Measurements from ENCODE around the gene RGS11.
A peak's percentile ranks its signal among the peaks of the same experiment; 100 is the strongest.

RGS11 gene

GRCh38 chr16:287981-288920 lies 12.5 kb upstream of the RGS11 start:
- Histone ChIP-seq H3K36me3 (ENCODE audit: insufficient read depth, low read length) (no peaks in the 10 kb centered on the region; the same call in 1 of the 2 replicates), H3K9ac (ENCODE audit: low read depth, low read length) (no peak overlapping the region), H3K9me3 (ENCODE audit: control insufficient read depth, insufficient read depth, low read length) (no peaks in the 10 kb centered on the region), H3K4me1 (ENCODE audit: insufficient read depth, low read length) (no peaks in the 10 kb centered on the region)

GRCh38 chr16:287298-287811 lies 11.6 kb upstream of the RGS11 start:
- H3K9me3 ChIP-seq (ENCODE audit: control insufficient read depth, insufficient read depth, low read length) = no peaks in the 10 kb centered on the region
- H3K9ac ChIP-seq (ENCODE audit: low read depth, low read length) = no peak overlapping the region
- no peaks in the 10 kb centered on the region; the same call in 1 of the 2 replicates for H3K36me3 ChIP-seq (ENCODE audit: insufficient read depth, low read length)
- no peaks in the 10 kb centered on the region for H3K4me1 ChIP-seq (ENCODE audit: insufficient read depth, low read length)

DNA sequence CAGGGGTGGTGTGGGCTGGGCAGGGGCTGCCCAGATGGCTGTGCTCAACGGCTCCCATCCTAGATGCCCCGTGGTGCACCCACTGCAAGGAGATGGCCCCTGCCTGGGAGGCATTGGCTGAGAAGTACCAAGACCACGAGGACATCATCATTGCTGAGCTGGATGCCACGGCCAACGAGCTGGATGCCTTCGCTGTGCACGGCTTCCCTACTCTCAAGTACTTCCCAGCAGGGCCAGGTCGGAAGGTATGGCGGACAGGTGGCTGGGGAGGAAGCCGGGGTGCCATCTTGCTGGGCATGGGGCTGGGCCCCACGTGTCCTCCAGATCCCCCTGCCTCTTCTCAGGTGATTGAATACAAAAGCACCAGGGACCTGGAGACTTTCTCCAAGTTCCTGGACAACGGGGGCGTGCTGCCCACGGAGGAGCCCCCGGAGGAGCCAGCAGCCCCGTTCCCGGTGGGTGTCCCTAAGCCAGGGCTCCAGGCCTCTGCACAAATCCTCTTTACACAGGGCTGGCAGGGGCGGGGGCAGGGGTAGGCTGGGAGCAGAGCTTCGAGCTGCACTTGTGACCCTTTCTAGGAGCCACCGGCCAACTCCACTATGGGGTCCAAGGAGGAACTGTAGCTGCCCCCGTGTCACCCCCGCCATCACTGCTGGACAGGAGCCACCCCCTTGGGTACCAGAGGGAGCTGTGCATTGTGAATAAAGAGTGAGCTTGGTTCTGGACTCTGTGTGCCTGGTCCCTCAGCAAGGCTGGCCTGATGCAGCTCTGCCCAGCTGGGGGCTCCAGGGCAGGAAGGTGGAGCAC lies 10.9 kb upstream of the RGS11 start:
- Histone ChIP-seq H3K9me3 (ENCODE audit: control insufficient read depth, insufficient read depth, low read length) (no peaks in the 10 kb centered on the region), H3K9ac (ENCODE audit: low read depth, low read length) (no peak overlapping the region), H3K36me3 (ENCODE audit: insufficient read depth, low read length) (no peaks in the 10 kb centered on the region; the same call in 1 of the 2 replicates), H3K4me1 (ENCODE audit: insufficient read depth, low read length) (no peaks in the 10 kb centered on the region)

GRCh38 chr16:285146-286055 lies 9.7 kb upstream of the RGS11 start:
- no peaks in the 10 kb centered on the region for H3K4me1 ChIP-seq (ENCODE audit: insufficient read depth, low read length)

DNA sequence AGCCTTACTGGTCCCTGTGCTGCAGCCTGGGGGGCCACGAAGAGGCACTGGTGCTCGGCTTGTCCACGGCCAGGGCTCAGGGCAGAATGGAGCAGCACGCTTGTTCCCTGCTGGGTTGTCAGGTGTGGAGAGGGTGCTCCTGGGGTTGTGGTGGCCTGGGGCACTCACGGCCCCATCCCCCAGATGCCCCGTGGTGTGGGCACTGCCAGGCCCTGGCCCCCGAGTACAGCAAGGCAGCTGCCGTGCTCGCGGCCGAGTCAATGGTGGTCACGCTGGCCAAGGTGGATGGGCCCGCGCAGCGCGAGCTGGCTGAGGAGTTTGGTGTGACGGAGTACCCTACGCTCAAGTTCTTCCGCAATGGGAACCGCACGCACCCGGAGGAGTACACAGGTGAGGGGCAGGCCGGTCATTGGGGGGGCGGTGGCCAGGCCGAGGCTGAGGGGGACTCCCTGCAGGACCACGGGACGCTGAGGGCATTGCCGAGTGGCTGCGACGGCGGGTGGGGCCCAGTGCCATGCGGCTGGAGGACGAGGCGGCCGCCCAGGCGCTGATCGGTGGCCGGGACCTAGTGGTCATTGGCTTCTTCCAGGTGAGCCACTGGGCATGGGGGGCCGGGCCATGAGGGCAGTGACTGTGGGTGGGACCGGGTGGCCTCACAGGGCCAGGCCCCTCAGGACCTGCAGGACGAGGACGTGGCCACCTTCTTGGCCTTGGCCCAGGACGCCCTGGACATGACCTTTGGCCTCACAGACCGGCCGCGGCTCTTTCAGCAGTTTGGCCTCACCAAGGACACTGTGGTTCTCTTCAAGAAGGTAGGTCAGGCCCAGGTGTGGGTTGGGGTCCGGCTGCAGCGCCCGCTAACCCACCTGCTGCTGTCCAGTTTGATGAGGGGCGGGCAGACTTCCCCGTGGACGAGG lies 8.7 kb upstream of the RGS11 start:
- Histone ChIP-seq H3K36me3 (ENCODE audit: insufficient read depth, low read length) (no peaks in the 10 kb centered on the region), H3K9me3 (ENCODE audit: control insufficient read depth, insufficient read depth, low read length) (no peaks in the 10 kb centered on the region)

More at GRCh38 chr16:285146-286055, 9.7 kb upstream of the RGS11 start:
- Histone ChIP-seq H3K9me3 (ENCODE audit: control insufficient read depth, insufficient read depth, low read length) (no peaks in the 10 kb centered on the region), H3K36me3 (ENCODE audit: insufficient read depth, low read length) (no peaks in the 10 kb centered on the region), H3K9ac (ENCODE audit: low read depth, low read length) (no peak overlapping the region)

DNA sequence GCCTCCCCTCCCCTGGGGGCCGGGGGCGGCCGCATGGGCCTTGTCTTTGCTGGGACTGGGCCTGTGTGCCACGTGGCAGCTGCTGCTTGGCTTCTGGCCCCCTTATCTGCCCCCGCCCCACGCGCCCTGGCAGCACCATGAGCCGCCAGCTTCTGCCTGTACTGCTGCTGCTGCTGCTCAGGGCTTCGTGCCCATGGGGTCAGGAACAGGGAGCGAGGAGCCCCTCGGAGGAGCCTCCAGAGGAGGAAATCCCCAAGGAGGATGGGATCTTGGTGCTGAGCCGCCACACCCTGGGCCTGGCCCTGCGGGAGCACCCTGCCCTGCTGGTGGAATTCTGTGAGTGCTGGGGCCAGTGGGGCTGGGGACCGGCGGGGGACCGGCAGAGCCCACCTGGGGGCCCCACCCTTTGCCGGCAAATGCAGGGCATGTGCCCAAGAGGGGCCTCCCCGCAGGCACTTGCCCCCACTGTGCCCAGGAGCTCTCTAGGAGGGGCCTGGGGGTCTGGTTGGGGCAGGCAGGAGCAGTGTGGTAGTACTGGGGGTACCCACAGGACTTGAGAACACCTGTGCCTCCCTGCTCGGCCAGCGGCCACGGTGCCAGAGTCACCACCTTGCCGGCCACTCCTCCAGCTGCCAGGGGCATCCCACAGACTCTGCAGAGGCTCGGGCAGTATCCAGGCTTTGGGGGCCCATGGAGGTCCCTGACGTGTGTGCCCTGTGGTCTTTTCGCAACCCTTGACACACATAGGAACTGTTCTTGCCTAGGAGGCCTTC lies 7.5 kb upstream of the RGS11 start, which contains the start of gene PDIA2:
Gene PDIA2, plus strand, starts transcription at position 132 of the 773 bp plus-strand sequence. Its CDS starts 6 bp downstream, at position 138.
- H3K9ac ChIP-seq (ENCODE audit: low read depth, low read length) = no peak within 1 kb of the TSS
- H3K4me1 ChIP-seq (ENCODE audit: insufficient read depth, low read length) = no peaks in the 10 kb centered on the region
- no peaks in the 10 kb centered on the region for H3K9me3 ChIP-seq (ENCODE audit: control insufficient read depth, insufficient read depth, low read length)
- no peaks in the 10 kb centered on the region for H3K36me3 ChIP-seq (ENCODE audit: insufficient read depth, low read length)

More for the DNA sequence above, 8.7 kb upstream of the RGS11 start:
- no peak overlapping the region for H3K9ac ChIP-seq (ENCODE audit: low read depth, low read length)
- no peaks in the 10 kb centered on the region for H3K4me1 ChIP-seq (ENCODE audit: insufficient read depth, low read length)

DNA sequence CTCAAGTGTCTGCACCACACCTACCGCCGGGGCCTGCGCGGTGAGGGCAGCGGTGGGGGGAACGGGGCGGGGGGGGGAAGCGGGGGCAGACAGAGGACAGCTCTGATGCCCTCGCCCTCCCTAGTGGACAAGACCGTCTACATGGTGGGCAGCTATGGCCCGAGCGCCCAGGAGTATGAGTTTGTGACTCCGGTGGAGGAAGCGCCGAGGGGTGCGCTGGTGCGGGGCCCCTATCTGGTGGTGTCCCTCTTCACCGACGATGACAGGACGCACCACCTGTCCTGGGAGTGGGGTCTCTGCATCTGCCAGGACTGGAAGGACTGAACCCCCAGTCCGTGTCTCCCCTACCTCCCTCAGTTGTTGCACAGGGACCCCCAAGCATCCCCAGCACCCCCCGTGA lies 6.7 kb upstream of the RGS11 start:
- H3K36me3 ChIP-seq (ENCODE audit: insufficient read depth, low read length) = no peaks in the 10 kb centered on the region
- H3K9ac ChIP-seq (ENCODE audit: low read depth, low read length) = no peak overlapping the region
- no peaks in the 10 kb centered on the region for H3K4me1 ChIP-seq (ENCODE audit: insufficient read depth, low read length)
- H3K9me3 ChIP-seq (ENCODE audit: control insufficient read depth, insufficient read depth, low read length) = no peaks in the 10 kb centered on the region

GRCh38 chr16:281660-282255 lies 6.0 kb upstream of the RGS11 start:
- Histone ChIP-seq H3K36me3 (ENCODE audit: insufficient read depth, low read length) (no peaks in the 10 kb centered on the region), H3K4me1 (ENCODE audit: insufficient read depth, low read length) (no peaks in the 10 kb centered on the region), H3K9ac (ENCODE audit: low read depth, low read length) (no peak overlapping the region), H3K9me3 (ENCODE audit: control insufficient read depth, insufficient read depth, low read length) (no peaks in the 10 kb centered on the region)

- H3K4me1 ChIP-seq (ENCODE audit: insufficient read depth, low read length) = no peaks in the 10 kb centered on the region
- no peaks in the 10 kb centered on the region for H3K36me3 ChIP-seq (ENCODE audit: insufficient read depth, low read length)
- H3K9ac ChIP-seq (ENCODE audit: low read depth, low read length) = peak overlapping the region; percentile 62; the same call in 1 of the 2 replicates
- H3K9me3 ChIP-seq (ENCODE audit: control insufficient read depth, insufficient read depth, low read length) = no peaks in the 10 kb centered on the region
Observed at GRCh38 chr16:280991-281659, 5.4 kb upstream of the RGS11 start.

DNA sequence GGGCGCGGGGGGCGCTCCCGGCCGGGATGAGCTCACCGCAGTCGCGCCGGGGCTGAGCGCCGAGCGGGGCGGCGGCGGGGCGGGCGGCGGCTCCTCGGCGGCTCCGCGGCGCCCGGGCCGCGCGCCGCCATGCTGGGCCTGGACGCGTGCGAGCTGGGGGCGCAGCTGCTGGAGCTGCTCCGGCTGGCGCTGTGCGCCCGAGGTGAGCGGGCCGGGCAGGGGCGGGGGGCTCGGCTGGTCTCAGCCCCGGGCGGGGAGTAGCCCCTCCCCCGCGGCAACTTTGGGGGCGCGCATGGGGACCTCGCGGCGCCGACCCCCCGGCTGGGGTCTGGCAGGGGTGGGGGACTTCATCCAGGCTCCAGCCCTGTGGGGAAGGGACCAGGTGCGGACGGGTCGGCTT lies 4.8 kb upstream of the RGS11 start, which contains the start of gene ARHGDIG:
Gene ARHGDIG, plus strand, starts transcription at position 40 of the 400 bp plus-strand sequence. Its CDS starts 90 bp downstream, at position 130.
- Histone ChIP-seq H3K9me3 (ENCODE audit: control insufficient read depth, insufficient read depth, low read length) (no peaks in the 10 kb centered on the region), H3K36me3 (ENCODE audit: insufficient read depth, low read length) (no peaks in the 10 kb centered on the region), H3K4me1 (ENCODE audit: insufficient read depth, low read length) (no peaks in the 10 kb centered on the region), H3K9ac (ENCODE audit: low read depth, low read length) (peak within 1 kb of the TSS; percentile 62)

- H3K4me1 ChIP-seq (ENCODE audit: insufficient read depth, low read length) = no peaks in the 10 kb centered on the region
- no peaks in the 10 kb centered on the region for H3K9me3 ChIP-seq (ENCODE audit: control insufficient read depth, insufficient read depth, low read length)
- H3K36me3 ChIP-seq (ENCODE audit: insufficient read depth, low read length) = no peaks in the 10 kb centered on the region
- peak overlapping the region; percentile 53 for H3K9ac ChIP-seq (ENCODE audit: low read depth, low read length)
Observed at GRCh38 chr16:280005-280460, 4.3 kb upstream of the RGS11 start.
